Left lung (tissue), 10 donors: Measurements from ENCODE around the gene ARPP19. TPM values are rescaled to one million over a fixed set of nuclear protein-coding genes. Genes with fewer than 3 reads are reported as not detected.

Source experiments
- ATAC-seq: fragments of 200-7000 bp; cut with Tn5 transposase; one replicate; pipeline ENCODE4 v1.9.1; 2020; ENCODE audit warnings: moderate library complexity
- DNase-seq, 4 donors: peaks; one replicate each; pipeline ENCODE4 v3.0.0-alpha.2; 2013 to 2020
- H3K27ac ChIP-seq, 2 donors: fragments of 200-600 bp; sonication (generic) in 1 of 2; one replicate each; pipeline versions ENCODE4 v1.5.0 to v1.8.0; 2020 to 2021
- H3K27me3 ChIP-seq, 2 donors: fragments of 200-600 bp; sonication (generic) in 1 of 2; one replicate each; pipeline versions ENCODE4 v1.5.0 to v1.8.0; 2020 to 2021
- H3K36me3 ChIP-seq, 2 donors: fragments of 200-600 bp; sonication (generic) in 1 of 2; one replicate each; pipeline versions ENCODE4 v1.5.0 to v1.8.0; 2020 to 2021
- H3K4me1 ChIP-seq, 2 donors: fragments of 200-600 bp; one replicate each; pipeline ENCODE4 v1.8.0; 2021
- H3K4me3 ChIP-seq, 2 donors: fragments of 200-600 bp; sonication (generic) in 1 of 2; one replicate each; pipeline versions ENCODE4 v1.5.0 to v1.8.0; 2020 to 2021; ENCODE audit warnings: mild to moderate bottlenecking in 1 of 2
- H3K9me3 ChIP-seq, 2 donors: fragments of 200-600 bp; sonication (generic) in 1 of 2; one replicate each; pipeline versions ENCODE4 v1.5.0 to v1.8.0; 2020 to 2021
- intact Hi-C, 2 donors: fragments of 100-400 bp; cut with DNase I; formaldehyde crosslinking; loops; one replicate each; pipeline versions ENCODE4 v1.11.2 to v1.14.2; 2022
- polyA plus RNA-seq, 6 donors: library from polyadenylated mRNA; unstranded; fragments of 120-200 nt; gene quantifications; one replicate each; pipeline ENCODE4 v1.2.1, GENCODE V29; 2013; ENCODE audit not compliant: insufficient read length in 6 of 6
- total RNA-seq, 2 donors: library from RNA; stranded (reverse); fragmentation: NEBNext Ultra II Directional; extraction: Animal tissue kit (Norgen Biotek cat#: 25700); gene quantifications; one replicate each; pipeline ENCODE4 v1.2.1, GENCODE V29; 2021
- TF ChIP-seq, protein P1 (sequence below), 2 donors: fragments of 200-600 bp; sonication (generic) in 1 of 2; IDR thresholded peaks; one replicate each; pipeline versions ENCODE4 v1.5.0 to v1.8.0; 2021; ENCODE audit warnings: antibody characterized with exemption in 2 of 2
- donor health status: DM: no; HTN: yes; CAD: no.
- donor health status: DM: no; HTN: no; CAD: no.

Gene ARPP19
- total and polyA plus RNA-seq, 8 donors = 96.3 to 158 (median 110) TPM

GRCh38 chr15:52505151-52505550 is 63.7 kb downstream of the ARPP19 start:
- DNase-seq = no peak

DNA sequence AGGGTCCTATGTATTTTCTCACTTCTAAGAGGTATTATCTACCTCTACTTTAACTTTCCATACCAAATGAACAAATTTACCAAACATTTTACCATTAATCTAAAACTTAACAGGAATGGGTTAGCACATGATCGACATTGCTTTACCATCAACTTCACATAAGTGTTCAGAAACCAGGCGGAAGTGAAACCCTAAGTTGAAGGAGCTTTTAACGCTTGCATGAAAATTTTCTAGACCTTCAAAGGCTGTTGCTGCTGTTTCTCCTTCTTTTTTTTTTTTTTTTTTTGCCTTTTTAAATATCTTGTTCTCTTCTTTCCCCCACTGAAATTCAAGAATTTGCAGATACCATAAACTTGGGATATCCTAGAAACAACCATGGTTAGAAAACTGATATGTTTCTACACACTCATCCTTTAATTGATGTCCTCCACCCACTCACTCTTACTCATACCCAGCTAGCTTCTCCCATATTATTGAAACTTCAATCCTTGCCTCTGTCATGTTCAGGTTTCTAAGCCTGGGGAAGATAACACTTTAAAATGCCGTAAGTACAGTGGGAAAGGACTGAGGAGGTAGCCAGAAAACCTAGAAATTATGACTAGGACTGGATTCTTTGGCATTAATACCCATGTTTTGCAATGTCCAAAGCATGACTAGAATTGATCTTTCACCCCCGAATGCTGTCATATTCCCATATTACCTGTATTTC is 64.9 kb downstream of the ARPP19 start:
- H3K27me3 ChIP-seq = no peaks in the 10 kb centered on the region
- peaks cover 0 to 17% of the 10 kb centered on the region in 2 donors for H3K4me1 ChIP-seq
- no peak for DNase-seq
- TF ChIP-seq, protein P1, sequence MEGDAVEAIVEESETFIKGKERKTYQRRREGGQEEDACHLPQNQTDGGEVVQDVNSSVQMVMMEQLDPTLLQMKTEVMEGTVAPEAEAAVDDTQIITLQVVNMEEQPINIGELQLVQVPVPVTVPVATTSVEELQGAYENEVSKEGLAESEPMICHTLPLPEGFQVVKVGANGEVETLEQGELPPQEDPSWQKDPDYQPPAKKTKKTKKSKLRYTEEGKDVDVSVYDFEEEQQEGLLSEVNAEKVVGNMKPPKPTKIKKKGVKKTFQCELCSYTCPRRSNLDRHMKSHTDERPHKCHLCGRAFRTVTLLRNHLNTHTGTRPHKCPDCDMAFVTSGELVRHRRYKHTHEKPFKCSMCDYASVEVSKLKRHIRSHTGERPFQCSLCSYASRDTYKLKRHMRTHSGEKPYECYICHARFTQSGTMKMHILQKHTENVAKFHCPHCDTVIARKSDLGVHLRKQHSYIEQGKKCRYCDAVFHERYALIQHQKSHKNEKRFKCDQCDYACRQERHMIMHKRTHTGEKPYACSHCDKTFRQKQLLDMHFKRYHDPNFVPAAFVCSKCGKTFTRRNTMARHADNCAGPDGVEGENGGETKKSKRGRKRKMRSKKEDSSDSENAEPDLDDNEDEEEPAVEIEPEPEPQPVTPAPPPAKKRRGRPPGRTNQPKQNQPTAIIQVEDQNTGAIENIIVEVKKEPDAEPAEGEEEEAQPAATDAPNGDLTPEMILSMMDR (IDR thresholded peaks at IDR 0.05) = no peak
- intact Hi-C loops = no loop called here
- no peaks in the 10 kb centered on the region for H3K36me3 ChIP-seq
- no peak overlapping the region for H3K4me3 ChIP-seq
- peak; percentile 25 for ATAC-seq
- H3K9me3 ChIP-seq = no peaks in the 10 kb centered on the region
- H3K27ac ChIP-seq = no peak overlapping the region

More at GRCh38 chr15:52505151-52505550, 63.7 kb downstream of the ARPP19 start:
- H3K4me1 ChIP-seq = peaks cover 0 to 17% of the 10 kb centered on the region in 2 donors
- intact Hi-C loops = no loop called here
- no peak overlapping the region for H3K4me3 ChIP-seq
- TF ChIP-seq, protein P1 (IDR thresholded peaks at IDR 0.05) = no peak
- no peaks in the 10 kb centered on the region for H3K36me3 ChIP-seq
- H3K27me3 ChIP-seq = no peaks in the 10 kb centered on the region
- no peak overlapping the region for H3K27ac ChIP-seq
- H3K9me3 ChIP-seq = no peaks in the 10 kb centered on the region
- ATAC-seq = no peak

GRCh38 chr15:52502608-52503007 is 66.2 kb downstream of the ARPP19 start:
- H3K4me3 ChIP-seq = no peak overlapping the region
- H3K36me3 ChIP-seq = no peaks in the 10 kb centered on the region
- no peaks in the 10 kb centered on the region for H3K27me3 ChIP-seq
- ATAC-seq (no peak), DNase-seq (no peak)
- no peaks in the 10 kb centered on the region for H3K9me3 ChIP-seq
- intact Hi-C loops = no loop called here
- TF ChIP-seq, protein P1 (IDR thresholded peaks at IDR 0.05) = no peak
- H3K27ac ChIP-seq = no peak overlapping the region
- H3K4me1 ChIP-seq = peaks cover 0 to 17% of the 10 kb centered on the region in 2 donors

DNA sequence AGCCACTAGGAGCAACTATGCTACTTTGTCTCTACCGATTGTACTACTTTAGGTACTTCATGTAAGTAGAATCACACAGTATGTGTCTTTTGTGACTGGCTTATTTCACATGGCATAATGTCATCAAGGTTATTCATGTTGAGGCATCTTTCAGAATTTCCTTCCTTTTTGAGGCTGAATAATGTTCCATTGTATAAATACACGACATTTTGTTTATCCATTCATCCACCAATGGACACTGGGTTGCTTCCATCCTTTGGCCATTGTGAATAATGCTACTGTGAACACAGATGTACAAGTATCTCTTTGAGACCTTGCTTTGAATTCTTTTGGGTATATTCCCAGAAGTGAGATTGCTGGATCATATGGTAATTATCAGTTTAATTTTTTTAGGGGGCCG is 69.3 kb downstream of the ARPP19 start:
- ATAC-seq (no peak), DNase-seq (no peak)
- Histone ChIP-seq H3K27ac (no peak overlapping the region), H3K4me1 (peaks cover 0 to 21% of the 10 kb centered on the region in 2 donors), H3K27me3 (no peaks in the 10 kb centered on the region), H3K9me3 (no peaks in the 10 kb centered on the region), H3K36me3 (no peaks in the 10 kb centered on the region), H3K4me3 (no peak overlapping the region)
- intact Hi-C loops = no loop called here
- TF ChIP-seq, protein P1 (IDR thresholded peaks at IDR 0.05) = no peak

- Histone ChIP-seq H3K27ac (no peak overlapping the region), H3K4me1 (peaks cover 0 to 14% of the 10 kb centered on the region in 2 donors), H3K4me3 (no peak overlapping the region), H3K9me3 (no peaks in the 10 kb centered on the region), H3K36me3 (no peaks in the 10 kb centered on the region), H3K27me3 (no peaks in the 10 kb centered on the region)
- TF ChIP-seq, protein P1 (IDR thresholded peaks at IDR 0.05) = no peak
- intact Hi-C loops = no loop called here
- no peak for DNase-seq
- ATAC-seq = no peak
These were observed 70.1 kb downstream of the ARPP19 start for GRCh38 chr15:52498706-52499105.

Other genes starting within 250 kb of the ARPP19 start
- gene MYO5A, start 40.1 kb downstream of the ARPP19 start, total RNA-seq = 10 to 100 TPM; 21.8 to 33.4 TPM
- gene MYO5A, start 40.1 kb downstream of the ARPP19 start, polyA plus RNA-seq = 10 to 100 TPM; 31.0 to 46.3 (median 39.1) TPM
- 10 to 100 TPM; 34.5 to 40.8 TPM for gene ATOSA, start 110.4 kb upstream of the ARPP19 start, total RNA-seq
- gene ATOSA, start 110.4 kb upstream of the ARPP19 start, polyA plus RNA-seq = 10 to 100 TPM; 58.5 to 79.0 (median 60.0) TPM
- not detected for gene ONECUT1, start 221.3 kb upstream of the ARPP19 start, total RNA-seq
- not detected for gene ONECUT1, start 221.3 kb upstream of the ARPP19 start, polyA plus RNA-seq